Measurements from ENCODE around the gene PIK3R4.

GRCh38 chr3:130635978-130636377, 110.7 kb downstream of the PIK3R4 start:
- TF ChIP-seq CTCF (IDR thresholded peaks at IDR 0.05) (no peak), POLR2A (IDR thresholded peaks at IDR 0.05) (no peak)

Data from Peyer's patch (tissue), 4 donors.